HL-60/S4 treated with retinoic acid at 250 ng/mL for 4 days and 3 days (cell line): Measurements from ENCODE around the gene TBC1D32.

Experiments used
- in situ Hi-C: fragments of 300-500 bp; cut with MboI; formaldehyde crosslinking; loops from 2 replicates; pipeline ENCODE4 v1.7.0; 2022; ENCODE audit warnings: low sequenced_read_pairs

Gene TBC1D32

DNA sequence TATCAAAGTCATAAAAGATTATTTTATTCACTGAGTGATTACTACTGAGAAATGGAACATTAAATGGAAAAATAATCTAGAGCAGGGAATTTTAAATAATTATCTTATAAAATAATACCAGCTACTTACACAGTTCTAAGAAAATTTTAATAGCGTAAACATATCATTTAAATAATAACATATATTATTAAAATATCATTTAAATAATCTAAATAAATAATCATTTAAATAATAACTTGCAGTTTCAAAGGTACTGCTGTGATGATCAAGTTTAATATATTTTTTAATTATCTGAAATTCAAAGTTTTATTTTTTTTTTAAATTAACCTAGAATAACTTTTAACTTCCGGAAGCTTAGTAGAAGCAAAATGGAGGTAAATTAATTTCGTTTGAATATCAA lies 301.2 kb downstream of the TBC1D32 start:
- in situ Hi-C loops, result no loop called here

DNA sequence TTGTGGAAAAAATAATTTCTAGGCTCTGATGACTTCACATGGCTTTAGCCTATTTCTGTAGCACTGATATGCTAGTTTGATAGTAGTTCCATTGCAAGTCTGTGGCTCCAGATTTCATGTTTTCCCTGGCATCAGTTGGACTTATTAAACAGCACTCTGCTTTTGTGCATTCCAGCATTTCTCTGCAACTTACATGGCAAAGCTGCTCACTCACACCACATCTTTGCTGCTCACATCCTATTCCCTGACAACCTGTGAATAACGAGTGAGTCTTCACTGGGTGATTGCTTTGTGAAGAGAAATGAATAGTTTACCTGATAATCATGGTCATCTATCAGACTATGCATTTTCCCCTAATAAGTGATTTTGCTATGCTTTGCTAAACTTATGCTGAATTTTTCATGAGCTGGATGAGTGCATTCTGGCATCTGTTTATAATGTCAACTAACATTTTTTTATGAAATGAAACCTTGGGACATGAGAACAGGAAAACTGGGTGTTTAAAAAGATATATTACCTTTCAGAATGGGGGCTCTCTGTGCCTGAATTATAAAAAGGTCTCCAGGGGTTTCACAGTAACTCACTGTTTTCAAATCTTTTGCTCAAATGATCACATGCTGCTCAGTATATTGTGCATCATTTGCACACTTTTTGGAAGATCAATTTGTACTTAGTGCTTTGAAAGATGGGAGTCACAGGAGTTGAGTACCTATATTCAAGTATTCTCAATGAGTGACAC lies 301.8 kb downstream of the TBC1D32 start:
- in situ Hi-C loops, result no loop called here
